Measurements from ENCODE around the gene YIPF6. TPM values are rescaled to one million over a fixed set of nuclear protein-coding genes. Genes with fewer than 3 reads are reported as not detected.

YIPF6 gene
- total and polyA plus RNA-seq, 9 of the 15 experiments (the other 6 are each of a cell fraction or from before 2014, with no cell fraction given) = 7.7 to 44.2 (median 22.4) TPM

- Histone ChIP-seq H4K20me1 (replicated peaks; ENCODE audit: control insufficient read depth, insufficient read depth, low read length) (peaks cover 6% of the 10 kb centered on the region), H3K9ac (ENCODE audit: insufficient read depth in 1 of 2, low read depth in 2 of 2, low read length in 2 of 2) (no peak overlapping the region), H3K36me3 (ENCODE audit: control insufficient read depth, insufficient read depth, low read length) (peaks cover 43% of the 10 kb centered on the region), H3K9me1 (ENCODE audit: control insufficient read depth, insufficient read depth, low read length) (peaks cover 2% of the 10 kb centered on the region), H3K4me1 (replicated peaks in 1 of 2; ENCODE audit: control insufficient read depth in 2 of 2, insufficient read depth in 2 of 2, low read length in 2 of 2) (peaks cover 0 to 15% of the 10 kb centered on the region in 2 experiments; a peak in 4 of 5 replicates), H2AFZ (ENCODE audit: low read depth, low read length) (no peak overlapping the region), H3K9me3 (replicated peaks; ENCODE audit: control insufficient read depth, insufficient read depth, low read depth, low read length) (no peaks in the 10 kb centered on the region), H3K27me3 (ENCODE audit: control insufficient read depth in 2 of 2, insufficient read depth in 2 of 2, low read length in 2 of 2) (no peaks in the 10 kb centered on the region), H3K27ac (ENCODE audit: extremely low read depth, low read depth, low read length) (no peak overlapping the region), H3K4me3 (no peak overlapping the region), H3K4me2 (ENCODE audit: insufficient read depth, low read length) (no peak overlapping the region), H3K79me2 (ENCODE audit: control insufficient read depth, insufficient read depth, low read length) (peaks cover 92% of the 10 kb centered on the region)
- intact Hi-C loops (cut with micrococcal nuclease) (no loop called here), in situ Hi-C loops (cut with MboI) (no loop called here)
- no TSS peak for BruUV-seq (replicated peaks)
- FAIRE-seq (peak; percentile 65), DNase-seq (ENCODE audit: extremely low read depth in 1 of 4, low spot score in 3 of 4) (peak in 1 of 4 experiments; percentile 17), ATAC-seq (no peak)
- TF ChIP-seq ARNT (IDR thresholded peaks at IDR 0.05) = no peak
- TF ChIP-seq KAT8 (IDR thresholded peaks at IDR 0.05; ENCODE audit: low read depth) = no peak
- TF ChIP-seq ZNF830 (CRISPR knock-in tag; IDR thresholded peaks at IDR 0.05) = no peak
- 0 out of 2 replicates have a peak, but pooled peaks have one; percentile 26 for TF ChIP-seq FOSL1 (tag; conservative IDR thresholded peaks at IDR 0.05)
- peak; percentile 23; the same call in 1 of the 2 replicates for TF ChIP-seq ATF3 (IDR thresholded peaks at IDR 0.05)
- no peak for TF ChIP-seq ATF3 (CRISPR knock-in tag; conservative IDR thresholded peaks at IDR 0.05)
- TF ChIP-seq CREM (IDR thresholded peaks at IDR 0.05; ENCODE audit: low read depth) = peak; percentile 51
- 0 out of 2 replicates have a peak, but pooled peaks have one; percentile 48 for TF ChIP-seq CREB1 (IDR thresholded peaks at IDR 0.05)
- TF ChIP-seq CREB1 (CRISPR knock-in tag; IDR thresholded peaks at IDR 0.05) = no peak
- TF ChIP-seq SRSF9 (IDR thresholded peaks at IDR 0.05; ENCODE audit: borderline replicate concordance, low read depth, low read length) = no peak
- no peak for TF ChIP-seq ZBTB1 (CRISPR knock-in tag; IDR thresholded peaks at IDR 0.05; ENCODE audit: borderline replicate concordance, low read depth)
- CTCF ChIA-PET (ENCODE audit: low intra/inter-chr PET ratio) = no interaction called here
- POLR2A ChIA-PET = interaction anchor here (0.6 kb wide), 2 partner anchors 8 to 230 kb away, joined by 3 to 4 read pairs; no protein-coding TSS in a partner anchor
- WGBS (ENCODE audit: insufficient coverage, low coverage, missing lambda C conversion rate) = 68% methylated on average over 9 of the region's 11 CpGs
Measured at GRCh38 chrX:68503836-68504636, 5.2 kb downstream of the YIPF6 start.

Data from K562 (cell line).